ENCODE measurements around the gene TRMT2A. TPM values are rescaled to one million over a fixed set of nuclear protein-coding genes. Genes with fewer than 3 reads are reported as not detected.
A peak's percentile ranks its signal among the peaks of the same experiment; 100 is the strongest.

The TRMT2A gene
- total RNA-seq, 2 donors from 2014 or later: 76.8 to 98.6 TPM

GRCh38 chr22:20156611-20157429 is 39.8 kb upstream of the TRMT2A start:
- Histone ChIP-seq H3K27ac (no peak overlapping the region), H3K4me3 (no peak overlapping the region), H3K36me3 (replicated peaks in 1 of 2; ENCODE audit: insufficient read depth in 1 of 2, low read depth in 2 of 2) (no peaks in the 10 kb centered on the region), H3K9me3 (no peaks in the 10 kb centered on the region), H3K4me1 (peaks cover 7% of the 10 kb centered on the region), H3K27me3 (no peaks in the 10 kb centered on the region)
- ATAC-seq: peak; percentile 88
- TF ChIP-seq POLR2A (IDR thresholded peaks at IDR 0.05) (no peak), CTCF (IDR thresholded peaks at IDR 0.05) (peak; percentile 92 to 99 (median 98))
- intact Hi-C loops (cut with DNase I): no loop called here
- DNase-seq: peak; percentile 83 to 94 (median 91)
- 35 to 36% methylated on average over 10 to 17 of the region's 17 CpGs for WGBS, 2 donors

GRCh38 chr22:20156042-20156389 is 39.0 kb upstream of the TRMT2A start:
- 48% methylated on average over 5 to 7 of the region's 7 CpGs for WGBS, 2 donors
- ATAC-seq: no peak
- intact Hi-C loops (cut with DNase I): no loop called here
- H3K9me3 ChIP-seq: no peaks in the 10 kb centered on the region
- no peaks in the 10 kb centered on the region for H3K36me3 ChIP-seq (replicated peaks in 1 of 2; ENCODE audit: insufficient read depth in 1 of 2, low read depth in 2 of 2)
- H3K27ac ChIP-seq: no peak overlapping the region
- no peak for DNase-seq
- no peaks in the 10 kb centered on the region for H3K27me3 ChIP-seq
- TF ChIP-seq POLR2A (IDR thresholded peaks at IDR 0.05) (no peak), CTCF (IDR thresholded peaks at IDR 0.05) (no peak)
- no peak overlapping the region for H3K4me3 ChIP-seq
- peaks cover 7% of the 10 kb centered on the region for H3K4me1 ChIP-seq

GRCh38 chr22:20155330-20156041 is 38.5 kb upstream of the TRMT2A start:
- intact Hi-C loops (cut with DNase I): no loop called here
- peak; percentile 17 for ATAC-seq
- 51 to 67% methylated on average over 13 to 30 of the region's 30 CpGs for WGBS, 2 donors
- H3K27me3 ChIP-seq: no peaks in the 10 kb centered on the region
- no peaks in the 10 kb centered on the region for H3K36me3 ChIP-seq (replicated peaks in 1 of 2; ENCODE audit: insufficient read depth in 1 of 2, low read depth in 2 of 2)
- peak in 3 of 4 donors; percentile 38 to 50 (median 46) for DNase-seq
- no peak overlapping the region for H3K27ac ChIP-seq
- peaks cover 7% of the 10 kb centered on the region for H3K4me1 ChIP-seq
- no peak overlapping the region for H3K4me3 ChIP-seq
- TF ChIP-seq POLR2A (IDR thresholded peaks at IDR 0.05) (no peak), CTCF (IDR thresholded peaks at IDR 0.05) (no peak)
- no peaks in the 10 kb centered on the region for H3K9me3 ChIP-seq

- ATAC-seq (no peak), DNase-seq (no peak)
- Histone ChIP-seq H3K9me3 (no peaks in the 10 kb centered on the region), H3K4me3 (no peak overlapping the region), H3K27me3 (no peaks in the 10 kb centered on the region), H3K27ac (no peak overlapping the region), H3K4me1 (peaks cover 7% of the 10 kb centered on the region), H3K36me3 (replicated peaks in 1 of 2; ENCODE audit: insufficient read depth in 1 of 2, low read depth in 2 of 2) (no peaks in the 10 kb centered on the region)
- intact Hi-C loops (cut with DNase I): no loop called here
- TF ChIP-seq POLR2A (IDR thresholded peaks at IDR 0.05) (no peak), CTCF (IDR thresholded peaks at IDR 0.05) (no peak)
- WGBS, 2 donors: 45 to 80% methylated on average over 2 to 14 of the region's 14 CpGs
These were observed 37.7 kb upstream of the TRMT2A start for GRCh38 chr22:20154602-20155187.

Measured in body of pancreas (tissue), 4 donors.